Measurements from ENCODE around the gene VSX1. TPM values are rescaled to one million over a fixed set of nuclear protein-coding genes. Genes with fewer than 3 reads are reported as not detected.

VSX1 gene
- total RNA-seq, 1 donor from 2014 or later: not detected

GRCh38 chr20:25050082-25050481, 31.9 kb downstream of the VSX1 start:
- Mint-ChIP-seq H3K27me3 (ENCODE audit: unreplicated experiment) (peaks cover 6% of the 10 kb centered on the region), H3K9me3 (ENCODE audit: unreplicated experiment) (peaks cover 2% of the 10 kb centered on the region), H3K4me3 (ENCODE audit: unreplicated experiment) (no peak overlapping the region), H3K4me1 (ENCODE audit: low read depth, unreplicated experiment) (no peaks in the 10 kb centered on the region), H3K36me3 (ENCODE audit: unreplicated experiment) (no peaks in the 10 kb centered on the region), H3K27ac (ENCODE audit: unreplicated experiment) (no peak overlapping the region)
- DNase-seq: no peak
- TF ChIP-seq, protein P1, sequence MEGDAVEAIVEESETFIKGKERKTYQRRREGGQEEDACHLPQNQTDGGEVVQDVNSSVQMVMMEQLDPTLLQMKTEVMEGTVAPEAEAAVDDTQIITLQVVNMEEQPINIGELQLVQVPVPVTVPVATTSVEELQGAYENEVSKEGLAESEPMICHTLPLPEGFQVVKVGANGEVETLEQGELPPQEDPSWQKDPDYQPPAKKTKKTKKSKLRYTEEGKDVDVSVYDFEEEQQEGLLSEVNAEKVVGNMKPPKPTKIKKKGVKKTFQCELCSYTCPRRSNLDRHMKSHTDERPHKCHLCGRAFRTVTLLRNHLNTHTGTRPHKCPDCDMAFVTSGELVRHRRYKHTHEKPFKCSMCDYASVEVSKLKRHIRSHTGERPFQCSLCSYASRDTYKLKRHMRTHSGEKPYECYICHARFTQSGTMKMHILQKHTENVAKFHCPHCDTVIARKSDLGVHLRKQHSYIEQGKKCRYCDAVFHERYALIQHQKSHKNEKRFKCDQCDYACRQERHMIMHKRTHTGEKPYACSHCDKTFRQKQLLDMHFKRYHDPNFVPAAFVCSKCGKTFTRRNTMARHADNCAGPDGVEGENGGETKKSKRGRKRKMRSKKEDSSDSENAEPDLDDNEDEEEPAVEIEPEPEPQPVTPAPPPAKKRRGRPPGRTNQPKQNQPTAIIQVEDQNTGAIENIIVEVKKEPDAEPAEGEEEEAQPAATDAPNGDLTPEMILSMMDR (IDR thresholded peaks at IDR 0.05; ENCODE audit: partially characterized antibody, unreplicated experiment): no peak

DNA sequence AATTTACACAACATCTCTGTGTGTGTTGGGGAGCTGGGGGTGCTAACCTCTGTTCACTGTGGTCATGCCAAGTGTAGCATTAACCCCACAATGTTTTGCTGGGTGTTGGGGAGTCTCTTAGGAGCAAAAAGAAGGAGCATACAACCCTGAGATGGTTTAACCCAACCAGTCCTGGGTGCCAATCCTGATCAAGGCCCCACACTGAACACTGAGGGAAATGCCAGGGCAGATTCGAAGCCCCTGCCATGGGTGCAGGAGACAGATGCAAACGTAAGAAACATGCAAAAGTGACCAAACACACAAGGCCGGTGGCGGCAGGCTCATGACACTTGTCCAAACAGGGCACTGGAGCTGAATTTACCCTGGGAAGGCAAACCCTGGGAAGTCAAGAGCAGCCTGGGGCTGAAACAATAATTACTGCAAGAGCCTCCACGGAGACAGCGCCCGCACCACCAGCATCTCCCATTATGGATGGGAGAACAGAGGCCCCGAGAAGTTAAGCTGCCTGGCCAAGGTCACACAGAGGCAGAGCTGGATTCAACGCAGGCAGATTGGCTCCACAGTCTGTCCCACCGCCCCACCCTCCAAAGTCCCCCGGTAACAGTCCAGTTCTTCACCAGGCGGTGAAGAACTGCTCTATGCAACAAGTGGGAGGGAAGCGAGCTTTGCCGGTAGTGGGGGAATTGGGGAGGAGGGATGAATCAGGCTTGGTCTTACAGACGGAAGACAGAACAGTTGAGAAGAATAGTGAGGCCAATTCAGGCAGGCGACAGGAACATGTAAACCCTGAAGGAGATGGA, 32.5 kb downstream of the VSX1 start:
- Mint-ChIP-seq H3K4me1 (ENCODE audit: low read depth, unreplicated experiment) (no peaks in the 10 kb centered on the region), H3K27ac (ENCODE audit: unreplicated experiment) (no peak overlapping the region), H3K36me3 (ENCODE audit: unreplicated experiment) (no peaks in the 10 kb centered on the region), H3K4me3 (ENCODE audit: unreplicated experiment) (no peak overlapping the region), H3K9me3 (ENCODE audit: unreplicated experiment) (no peaks in the 10 kb centered on the region), H3K27me3 (ENCODE audit: unreplicated experiment) (peaks cover 4% of the 10 kb centered on the region)
- TF ChIP-seq, protein P1 (IDR thresholded peaks at IDR 0.05; ENCODE audit: partially characterized antibody, unreplicated experiment): no peak
- no peak for DNase-seq

DNA sequence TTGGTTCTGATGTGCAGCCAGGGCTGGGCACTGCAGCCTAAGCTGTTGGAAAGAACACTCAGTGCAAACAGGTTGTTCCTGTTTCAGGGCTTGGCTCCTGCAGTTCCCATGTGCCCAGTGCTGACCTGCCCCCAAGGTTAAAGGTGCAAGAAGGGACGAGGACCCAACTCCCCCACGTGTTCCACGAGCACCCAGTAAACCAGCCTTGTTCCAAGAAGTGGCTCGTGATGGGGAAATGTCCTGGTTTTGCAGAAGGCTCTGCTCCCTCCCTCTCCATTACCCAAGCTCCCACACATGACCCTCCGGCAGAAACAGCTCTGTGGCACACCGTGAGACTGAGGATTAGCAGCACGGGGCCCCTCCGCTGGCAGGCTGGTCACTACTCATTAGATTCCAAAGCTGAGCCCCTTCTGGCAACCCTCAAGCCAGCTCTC, 33.4 kb downstream of the VSX1 start:
- H3K4me1 Mint-ChIP-seq (ENCODE audit: low read depth, unreplicated experiment): no peaks in the 10 kb centered on the region
- peaks cover 4% of the 10 kb centered on the region for H3K27me3 Mint-ChIP-seq (ENCODE audit: unreplicated experiment)
- H3K4me3 Mint-ChIP-seq (ENCODE audit: unreplicated experiment): no peak overlapping the region
- no peak overlapping the region for H3K27ac Mint-ChIP-seq (ENCODE audit: unreplicated experiment)
- no peaks in the 10 kb centered on the region for H3K9me3 Mint-ChIP-seq (ENCODE audit: unreplicated experiment)
- TF ChIP-seq, protein P1 (IDR thresholded peaks at IDR 0.05; ENCODE audit: partially characterized antibody, unreplicated experiment): no peak
- H3K36me3 Mint-ChIP-seq (ENCODE audit: unreplicated experiment): no peaks in the 10 kb centered on the region
- DNase-seq: no peak

DNA sequence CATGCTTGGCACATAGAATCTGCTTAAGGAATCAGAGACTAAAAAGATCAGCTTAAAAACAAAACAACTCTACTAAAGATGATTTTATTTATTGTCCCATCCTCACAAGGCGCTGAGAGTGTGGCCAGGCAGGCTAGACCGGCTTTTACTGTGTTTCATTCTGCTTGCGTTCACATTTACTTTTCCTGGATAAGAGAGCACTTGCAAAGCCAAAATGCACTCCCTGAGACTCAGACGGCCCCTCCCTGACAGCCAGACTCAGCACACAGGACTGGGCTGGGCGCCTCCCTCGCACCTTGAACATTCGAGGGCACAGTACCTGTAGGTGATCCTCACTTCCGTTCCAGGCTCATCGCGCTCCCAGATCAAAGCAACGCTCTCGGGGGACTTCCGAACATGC, 34.2 kb downstream of the VSX1 start:
- no peak overlapping the region for H3K27ac Mint-ChIP-seq (ENCODE audit: unreplicated experiment)
- H3K36me3 Mint-ChIP-seq (ENCODE audit: unreplicated experiment): no peaks in the 10 kb centered on the region
- peaks cover 4% of the 10 kb centered on the region for H3K27me3 Mint-ChIP-seq (ENCODE audit: unreplicated experiment)
- no peak for DNase-seq
- no peaks in the 10 kb centered on the region for H3K9me3 Mint-ChIP-seq (ENCODE audit: unreplicated experiment)
- TF ChIP-seq, protein P1 (IDR thresholded peaks at IDR 0.05; ENCODE audit: partially characterized antibody, unreplicated experiment): no peak
- H3K4me1 Mint-ChIP-seq (ENCODE audit: low read depth, unreplicated experiment): no peaks in the 10 kb centered on the region
- H3K4me3 Mint-ChIP-seq (ENCODE audit: unreplicated experiment): no peak overlapping the region

Data from glutamatergic neuron (in vitro differentiated cells).